GM23338 (cell line): Measurements from ENCODE around the gene PTPRQ. TPM values are rescaled to one million over a fixed set of nuclear protein-coding genes. Genes with fewer than 3 reads are reported as not detected.

Experiments
- ATAC-seq: fragments of 200-7000 bp; cut with Tn5 transposase; 3 replicates; pipeline ENCODE4 v1.9.1; 2020
- DNase-seq: peaks from one replicate; pipeline ENCODE4 v3.0.0-alpha.2; 2015; ENCODE audit warnings: low spot score
- H2AFZ ChIP-seq: fragments of 200-600 bp; sonication (generic); 2 replicates; pipeline ENCODE4 v1.8.0; 2016; ENCODE audit warnings: antibody characterized with exemption, mild to moderate bottlenecking, moderate library complexity
- H3F3A ChIP-seq: fragments of 200-600 bp; sonication (generic); replicated peaks from 2 replicates; pipeline ENCODE4 v1.8.0; 2017; ENCODE audit warnings: antibody characterized with exemption, mixed run types, low read depth
- H3K27ac ChIP-seq: fragments of 200-600 bp; sonication (generic); 2 replicates; pipeline ENCODE4 v1.6.1; 2016; ENCODE audit warnings: low read depth
- H3K27me3 ChIP-seq: fragments of 200-600 bp; sonication (generic); 2 replicates; pipeline ENCODE4 v1.8.0; 2016; ENCODE audit warnings: mild to moderate bottlenecking, mixed run types, moderate library complexity; ENCODE audit not compliant: insufficient read depth
- H3K36me3 ChIP-seq: fragments of 200-600 bp; sonication (generic); 2 replicates; pipeline ENCODE4 v1.8.0; 2016; ENCODE audit warnings: mild to moderate bottlenecking; ENCODE audit not compliant: insufficient read depth
- H3K4me1 ChIP-seq: fragments of 200-600 bp; sonication (generic); 2 replicates; pipeline ENCODE4 v1.8.0; 2016; ENCODE audit warnings: mild to moderate bottlenecking, moderate library complexity; ENCODE audit not compliant: insufficient read depth
- H3K4me2 ChIP-seq: fragments of 200-600 bp; sonication (generic); 2 replicates; pipeline ENCODE4 v1.7.1; 2017; ENCODE audit warnings: mixed run types
- H3K4me3 ChIP-seq: fragments of 200-600 bp; sonication (generic); 2 replicates; pipeline ENCODE4 v1.6.1; 2016; ENCODE audit warnings: mixed run types
- H3K79me2 ChIP-seq: fragments of 200-600 bp; sonication (generic); replicated peaks from 2 replicates; pipeline ENCODE4 v1.8.0; 2017; ENCODE audit warnings: mild to moderate bottlenecking; ENCODE audit not compliant: insufficient read depth
- H3K9me2 ChIP-seq: fragments of 200-600 bp; sonication (generic); 2 replicates; pipeline ENCODE4 v1.8.0; 2017; ENCODE audit not compliant: insufficient read depth
- H4K20me1 ChIP-seq: fragments of 200-600 bp; sonication (generic); replicated peaks from 2 replicates; pipeline ENCODE4 v1.8.0; 2017; ENCODE audit warnings: mild to moderate bottlenecking; ENCODE audit not compliant: insufficient read depth
- H3K27ac Mint-ChIP-seq: 2 replicates; pipeline ENCODE4 v1.8.0; 2020; ENCODE audit warnings: inconsistent platforms, mild to moderate bottlenecking, moderate library complexity, mixed read lengths
- H3K27me3 Mint-ChIP-seq: 3 replicates; pipeline ENCODE4 v1.8.0; 2022; ENCODE audit warnings: low read depth, mild to moderate bottlenecking, moderate library complexity, mixed read lengths, inconsistent platforms; ENCODE audit not compliant: insufficient read depth, poor library complexity
- H3K36me3 Mint-ChIP-seq: 3 replicates; pipeline ENCODE4 v1.8.0; 2021; ENCODE audit warnings: low read depth, mild to moderate bottlenecking, inconsistent platforms, moderate library complexity, mixed read lengths
- H3K4me1 Mint-ChIP-seq: 3 replicates; pipeline ENCODE4 v1.8.0; 2020; ENCODE audit warnings: mild to moderate bottlenecking, inconsistent platforms, mixed read lengths
- H3K4me3 Mint-ChIP-seq: 3 replicates; pipeline ENCODE4 v1.8.0; 2021; ENCODE audit warnings: moderate library complexity, mild to moderate bottlenecking, inconsistent platforms, mixed read lengths
- H3K9me3 Mint-ChIP-seq: 3 replicates; pipeline ENCODE4 v1.8.0; 2020; ENCODE audit warnings: moderate library complexity, mild to moderate bottlenecking, inconsistent platforms, mixed read lengths
- CREB1 ChIP-seq: fragments of 250-450 bp; sonication (Bioruptor Pico); IDR thresholded peaks from 2 replicates; pipeline ENCODE4 v1.5.0; 2020; ENCODE audit warnings: low read depth, mild to moderate bottlenecking, moderate library complexity
- EZH2 ChIP-seq: fragments of 200-600 bp; sonication (generic); IDR thresholded peaks from one replicate; pipeline ENCODE4 v1.8.0; 2017; ENCODE audit warnings: antibody characterized with exemption, mild to moderate bottlenecking, low read depth; ENCODE audit not compliant: unreplicated experiment
- EZH2phosphoT487 ChIP-seq: fragments of 200-600 bp; sonication (generic); IDR thresholded peaks from one replicate; pipeline ENCODE4 v1.8.1; 2018; ENCODE audit warnings: antibody characterized with exemption; ENCODE audit not compliant: unreplicated experiment
- JUNB ChIP-seq: IDR thresholded peaks from one replicate; pipeline ENCODE4 v1.6.1; 2016; ENCODE audit warnings: antibody characterized with exemption; ENCODE audit not compliant: unreplicated experiment
- POLR2AphosphoS5 ChIP-seq: IDR thresholded peaks from 2 replicates; pipeline ENCODE4 v1.6.1; 2016; ENCODE audit warnings: antibody characterized with exemption, low read depth
- STAT1 ChIP-seq: IDR thresholded peaks from one replicate; pipeline ENCODE4 v1.6.1; 2016; ENCODE audit warnings: antibody characterized with exemption; ENCODE audit not compliant: unreplicated experiment
- ZNF114 ChIP-seq: fragments of 250-450 bp; sonication (Bioruptor Pico); IDR thresholded peaks from 2 replicates; pipeline ENCODE4 v1.5.0; 2020; ENCODE audit warnings: mild to moderate bottlenecking, moderate library complexity
- ZNF331 ChIP-seq: fragments of 250-450 bp; sonication (Bioruptor Pico); IDR thresholded peaks from 2 replicates; pipeline ENCODE4 v1.5.0; 2020; ENCODE audit warnings: low read depth, mild to moderate bottlenecking, moderate library complexity
- polyA plus RNA-seq: library from polyadenylated mRNA; unstranded; fragments of >200 nt; fragmentation: Nextera tagmentation; extraction: Ambion mirVana; gene quantifications from 2 replicates; pipeline ENCODE4 v1.2.1, GENCODE V29; 2016
- total RNA-seq: library from RNA; depleted of rRNA; stranded (reverse); fragments of >200 nt; shearing (Covaris generic); gene quantifications from 2 replicates; pipeline ENCODE4 v1.2.3, GENCODE V29; 2014
- TF ChIP-seq, protein P1 (sequence below): IDR thresholded peaks from 2 replicates; pipeline ENCODE4 v1.6.1; 2016; ENCODE audit warnings: antibody characterized with exemption

Gene PTPRQ
- total and polyA plus RNA-seq, 2 experiments from 2014 or later, result not detected

DNA sequence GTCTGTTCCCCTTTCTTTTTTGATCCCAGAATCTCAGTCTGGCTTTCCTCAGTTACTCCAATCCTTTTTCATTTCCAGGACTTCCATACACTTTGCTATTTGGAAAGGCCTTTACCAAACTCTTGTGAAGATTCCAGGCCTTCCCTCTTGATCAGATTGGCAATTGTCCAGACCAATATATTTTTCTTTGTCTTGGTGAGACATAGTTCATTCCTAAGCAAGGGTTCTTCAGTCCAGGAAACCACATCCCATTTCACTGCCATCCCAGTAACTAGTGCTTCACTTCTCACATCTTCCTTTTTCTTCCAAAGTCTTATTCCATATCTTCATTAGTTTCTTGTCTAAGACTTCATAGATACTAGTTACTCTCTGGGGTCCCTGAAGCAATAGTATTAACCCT is 2.1 kb upstream of the PTPRQ start:
- Histone ChIP-seq H3F3A (no peaks in the 10 kb centered on the region), H3K79me2 (no peaks in the 10 kb centered on the region), H4K20me1 (no peaks in the 10 kb centered on the region), H3K36me3 (no peaks in the 10 kb centered on the region), H3K4me2 (no peak overlapping the region), H3K4me3 (no peak overlapping the region), H3K27ac (no peak overlapping the region), H3K27me3 (no peaks in the 10 kb centered on the region), H2AFZ (no peak overlapping the region), H3K9me2 (no peaks in the 10 kb centered on the region), H3K4me1 (no peaks in the 10 kb centered on the region)
- no peak for TF ChIP-seq ZNF331
- TF ChIP-seq EZH2phosphoT487, result no peak
- no peaks in the 10 kb centered on the region for H3K36me3 Mint-ChIP-seq
- ATAC-seq (no peak), DNase-seq (no peak)
- no peaks in the 10 kb centered on the region for H3K9me3 Mint-ChIP-seq
- no peak overlapping the region for H3K4me3 Mint-ChIP-seq
- no peaks in the 10 kb centered on the region for H3K27me3 Mint-ChIP-seq
- no peaks in the 10 kb centered on the region for H3K4me1 Mint-ChIP-seq
- peak overlapping the region; percentile 18; the same call in 1 of the 2 replicates for H3K27ac Mint-ChIP-seq

DNA sequence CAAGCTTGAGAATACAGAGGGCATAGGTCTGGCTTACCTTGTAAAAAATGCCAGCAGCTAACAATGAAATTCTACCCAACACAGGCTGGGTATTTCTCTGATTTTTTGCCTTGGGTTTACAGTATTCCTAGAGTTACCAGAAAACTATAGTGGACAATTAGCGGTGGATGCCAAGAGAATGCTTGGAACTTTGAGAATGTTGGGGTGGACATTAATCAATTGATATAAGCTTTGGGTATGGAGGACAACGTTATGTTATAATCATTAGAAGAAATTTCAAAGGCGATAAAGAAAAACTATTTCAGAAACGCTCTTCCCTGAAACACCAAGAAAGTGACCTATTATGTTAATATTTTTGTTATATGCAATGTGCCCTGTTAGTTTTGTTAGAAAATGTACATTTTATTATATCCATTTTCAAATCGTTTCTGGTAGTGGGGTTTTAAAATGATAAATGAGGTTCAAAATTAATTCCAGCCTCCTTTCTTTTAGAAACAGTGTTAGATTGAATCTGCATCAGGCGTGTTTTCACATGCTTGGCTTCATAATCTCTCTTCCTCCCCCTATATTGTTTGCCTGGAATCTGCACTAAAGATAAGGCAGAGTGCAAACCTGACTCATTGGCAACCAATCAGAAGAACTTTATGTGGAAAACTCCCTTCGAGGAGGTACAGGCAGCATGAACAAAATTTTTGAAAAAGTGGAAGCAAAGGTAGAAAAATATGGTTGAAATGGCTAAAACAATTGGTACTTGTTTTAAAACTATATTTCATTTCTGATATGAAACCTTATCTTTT is 1.4 kb upstream of the PTPRQ start:
- TF ChIP-seq EZH2, result no peak
- TF ChIP-seq CREB1, result no peak
- Histone ChIP-seq H3K4me2 (no peak overlapping the region), H3K36me3 (no peaks in the 10 kb centered on the region), H3K4me1 (no peaks in the 10 kb centered on the region), H3K79me2 (no peaks in the 10 kb centered on the region), H3K9me2 (no peaks in the 10 kb centered on the region), H4K20me1 (no peaks in the 10 kb centered on the region), H3F3A (no peaks in the 10 kb centered on the region), H3K27me3 (no peaks in the 10 kb centered on the region), H2AFZ (no peak overlapping the region), H3K4me3 (no peak overlapping the region), H3K27ac (no peak overlapping the region)
- DNase-seq, result no peak
- Mint-ChIP-seq H3K4me3 (no peak overlapping the region), H3K9me3 (no peaks in the 10 kb centered on the region), H3K27me3 (no peaks in the 10 kb centered on the region), H3K27ac (no peak overlapping the region), H3K36me3 (no peaks in the 10 kb centered on the region), H3K4me1 (no peaks in the 10 kb centered on the region)
- no peak for ATAC-seq

DNA sequence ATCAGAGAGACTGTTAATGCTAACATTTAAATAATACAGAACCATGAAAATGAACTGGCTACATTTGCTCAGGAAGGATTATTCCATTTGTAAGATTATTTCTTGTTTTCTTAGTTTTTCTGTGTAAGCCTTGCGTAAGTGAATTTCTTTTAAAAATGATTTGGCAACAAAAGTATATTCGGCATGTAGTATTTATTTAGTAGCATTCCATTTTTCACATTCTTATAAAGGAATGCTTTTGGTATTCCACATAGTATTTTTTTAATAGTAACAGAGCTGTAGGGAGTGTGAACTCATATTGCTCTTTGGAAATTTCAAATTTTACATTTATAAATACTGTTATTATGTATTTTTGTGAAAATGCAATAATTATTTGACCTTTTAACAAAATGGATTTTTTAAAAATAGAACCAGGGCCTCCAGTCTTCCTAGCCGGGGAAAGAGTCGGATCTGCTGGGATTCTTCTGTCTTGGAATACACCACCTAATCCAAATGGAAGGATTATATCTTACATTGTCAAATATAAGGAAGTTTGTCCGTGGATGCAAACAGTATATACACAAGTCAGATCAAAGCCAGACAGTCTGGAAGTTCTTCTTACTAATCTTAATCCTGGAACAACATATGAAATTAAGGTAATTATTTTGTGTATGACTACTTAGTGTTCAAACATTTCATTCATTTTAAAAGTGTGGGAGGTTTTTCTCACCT is 1.2 kb downstream of the PTPRQ start:
- H3K4me3 Mint-ChIP-seq, result no peak overlapping the region
- H3K27ac Mint-ChIP-seq, result no peak overlapping the region
- H3K9me3 Mint-ChIP-seq, result no peaks in the 10 kb centered on the region; the same call in 2 of the 3 replicates
- Histone ChIP-seq H3K4me3 (no peak overlapping the region), H3K36me3 (no peaks in the 10 kb centered on the region), H3F3A (no peaks in the 10 kb centered on the region), H3K27me3 (no peaks in the 10 kb centered on the region), H3K27ac (no peak overlapping the region), H3K79me2 (no peaks in the 10 kb centered on the region), H2AFZ (no peak overlapping the region), H4K20me1 (no peaks in the 10 kb centered on the region), H3K4me1 (no peaks in the 10 kb centered on the region), H3K4me2 (no peak overlapping the region), H3K9me2 (no peaks in the 10 kb centered on the region)
- H3K27me3 Mint-ChIP-seq, result no peaks in the 10 kb centered on the region
- no peak for ATAC-seq
- no peaks in the 10 kb centered on the region for H3K4me1 Mint-ChIP-seq
- no peaks in the 10 kb centered on the region for H3K36me3 Mint-ChIP-seq
- no peak for DNase-seq
- TF ChIP-seq STAT1 (no peak), EZH2 (no peak), ZNF331 (no peak), ZNF114 (CRISPR knock-in tag) (no peak), POLR2AphosphoS5 (no peak), JUNB (no peak), EZH2phosphoT487 (no peak)
- TF ChIP-seq, protein P1, sequence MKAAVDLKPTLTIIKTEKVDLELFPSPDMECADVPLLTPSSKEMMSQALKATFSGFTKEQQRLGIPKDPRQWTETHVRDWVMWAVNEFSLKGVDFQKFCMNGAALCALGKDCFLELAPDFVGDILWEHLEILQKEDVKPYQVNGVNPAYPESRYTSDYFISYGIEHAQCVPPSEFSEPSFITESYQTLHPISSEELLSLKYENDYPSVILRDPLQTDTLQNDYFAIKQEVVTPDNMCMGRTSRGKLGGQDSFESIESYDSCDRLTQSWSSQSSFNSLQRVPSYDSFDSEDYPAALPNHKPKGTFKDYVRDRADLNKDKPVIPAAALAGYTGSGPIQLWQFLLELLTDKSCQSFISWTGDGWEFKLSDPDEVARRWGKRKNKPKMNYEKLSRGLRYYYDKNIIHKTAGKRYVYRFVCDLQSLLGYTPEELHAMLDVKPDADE, result no peak
